CD4-positive, alpha-beta T cell treated with Interleukin-15 for 1 hour (primary cell): ENCODE measurements around the gene ZNF669.

Experiments
- DNase-seq: peaks from one replicate; pipeline ENCODE4 v3.0.0-alpha.2; 2020

Gene ZNF669

DNA sequence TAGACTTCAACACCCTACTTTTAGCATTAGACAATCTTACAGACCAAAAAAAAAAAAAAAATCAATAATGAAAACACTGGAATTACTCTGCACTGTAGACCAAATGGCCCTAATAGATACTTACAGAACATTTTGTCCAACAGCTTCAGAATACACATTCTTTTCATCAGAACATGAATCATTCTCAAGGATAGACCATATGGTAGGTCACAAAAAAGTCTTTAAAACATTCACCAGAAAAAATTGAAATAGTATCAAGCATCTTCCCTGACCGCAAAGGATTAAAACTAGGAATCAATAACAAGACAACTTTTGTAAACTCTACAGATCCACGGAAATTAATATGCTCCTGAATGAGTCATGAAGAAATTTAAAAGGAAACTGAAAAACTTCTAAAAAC lies 48.1 kb downstream of the ZNF669 start:
- DNase-seq: no peak

DNA sequence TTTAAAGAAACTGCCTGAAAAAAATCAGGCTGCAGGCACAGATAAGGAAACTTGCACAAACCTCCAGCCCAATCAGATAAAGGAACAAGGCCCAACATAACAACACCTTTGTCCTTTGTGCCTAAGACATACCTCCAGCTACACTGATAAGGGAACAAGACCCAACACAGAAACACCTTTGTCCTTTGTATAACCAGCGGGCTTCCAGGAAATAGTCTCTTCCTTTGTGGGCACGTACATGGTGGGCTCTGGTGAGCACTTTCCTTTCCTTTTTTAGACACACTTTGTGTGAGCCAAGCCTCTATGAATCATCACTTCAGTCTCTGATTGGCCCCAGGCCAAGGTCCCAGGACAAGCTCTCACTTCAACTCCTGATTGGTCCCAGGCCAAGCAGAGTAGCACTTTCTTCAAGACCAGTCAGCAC lies 49.2 kb downstream of the ZNF669 start:
- no peak for DNase-seq
